T-helper 22 cell (primary cell): ENCODE measurements around the gene PRDM1.
"Not testable (repeated sequence)": the region's sequence is repeated elsewhere in the genome, so short reads cannot be mapped to it uniquely, and the experiment has no call there.

ENCODE experiments used
- DNase-seq: peaks from one replicate; pipeline ENCODE4 v3.0.0-alpha.2; 2020; ENCODE audit warnings: low read depth

Gene PRDM1

GRCh38 chr6:106136845-106137244, 50.7 kb downstream of the PRDM1 start:
- no peak for DNase-seq

DNA sequence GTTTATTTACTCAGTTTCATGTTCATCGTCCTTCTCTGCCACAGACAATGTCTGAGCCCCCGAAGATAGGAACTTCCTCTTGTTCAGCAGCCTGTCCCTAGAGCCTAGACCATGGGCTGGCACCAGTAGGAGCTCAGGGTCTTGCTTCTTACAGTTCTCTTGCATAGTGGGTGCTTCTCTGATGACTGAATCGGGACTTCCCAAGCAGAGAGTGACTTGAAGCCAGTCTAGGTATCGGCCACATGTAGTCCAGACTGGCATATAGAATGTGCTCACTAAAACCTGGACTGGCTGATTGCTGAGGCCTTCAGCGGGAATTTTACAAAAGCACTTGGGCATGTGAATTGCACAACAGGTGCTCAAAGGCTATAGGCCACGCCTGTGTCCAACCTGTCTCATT, 52.0 kb downstream of the PRDM1 start:
- no peak for DNase-seq

DNA sequence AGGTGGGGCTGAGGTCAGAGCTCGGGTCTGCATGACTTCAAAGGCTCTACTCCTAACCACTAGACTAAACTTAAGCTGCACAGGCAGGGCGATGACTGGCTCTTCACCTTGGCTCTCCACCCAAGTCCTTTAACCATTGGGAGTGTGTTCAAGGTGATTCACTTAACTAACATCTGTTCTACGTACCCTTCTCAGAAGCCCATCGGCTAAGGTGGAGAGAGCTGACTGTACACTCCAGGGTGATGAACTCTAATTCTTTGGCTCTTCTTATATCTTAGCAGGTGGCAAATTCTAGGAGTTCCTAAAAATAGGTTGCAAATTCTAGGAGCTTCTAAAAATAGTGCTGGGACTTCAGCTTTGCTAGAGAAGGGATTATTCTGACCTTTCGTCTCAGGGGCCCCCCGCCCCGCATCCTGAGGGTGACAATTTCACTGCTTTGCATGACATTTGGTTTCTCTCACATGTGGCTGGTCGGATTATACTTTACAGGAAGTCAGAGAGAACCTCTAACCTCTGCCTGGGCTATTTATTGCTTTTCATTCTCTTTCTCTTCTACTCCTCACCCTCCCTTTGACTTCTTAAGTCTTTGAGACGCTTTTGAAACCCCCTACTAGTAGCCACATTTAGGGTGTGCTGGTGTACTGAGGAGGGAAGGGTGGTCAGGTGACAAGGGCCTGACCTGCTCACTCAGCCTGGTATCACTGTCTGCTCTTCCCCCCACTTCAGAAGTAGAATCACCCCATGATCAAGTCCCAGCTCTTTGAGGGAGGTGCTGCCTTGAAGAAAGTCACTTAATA, 55.5 kb downstream of the PRDM1 start:
- DNase-seq: no peak

GRCh38 chr6:106142876-106143431, 56.8 kb downstream of the PRDM1 start:
- DNase-seq: no peak

DNA sequence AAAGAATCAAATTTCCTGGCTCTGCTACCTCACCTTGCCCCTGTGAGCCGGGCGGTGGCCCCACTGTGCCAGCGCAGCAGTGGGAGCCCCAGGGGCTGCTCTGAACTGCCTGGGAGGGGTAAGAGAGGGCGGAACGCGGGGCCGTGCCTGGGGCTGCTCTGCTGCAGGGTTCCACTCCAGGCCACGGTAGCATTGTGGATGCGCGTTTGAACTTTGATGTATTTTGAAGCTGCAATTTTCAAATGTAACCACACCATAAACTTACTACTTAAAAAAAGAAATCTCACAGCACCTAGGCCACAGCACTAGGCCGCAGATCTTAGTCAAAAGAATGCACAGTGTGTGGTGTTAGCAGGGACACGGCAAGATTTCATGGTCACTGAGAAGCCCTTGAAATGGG, 57.5 kb downstream of the PRDM1 start:
- no peak for DNase-seq

DNA sequence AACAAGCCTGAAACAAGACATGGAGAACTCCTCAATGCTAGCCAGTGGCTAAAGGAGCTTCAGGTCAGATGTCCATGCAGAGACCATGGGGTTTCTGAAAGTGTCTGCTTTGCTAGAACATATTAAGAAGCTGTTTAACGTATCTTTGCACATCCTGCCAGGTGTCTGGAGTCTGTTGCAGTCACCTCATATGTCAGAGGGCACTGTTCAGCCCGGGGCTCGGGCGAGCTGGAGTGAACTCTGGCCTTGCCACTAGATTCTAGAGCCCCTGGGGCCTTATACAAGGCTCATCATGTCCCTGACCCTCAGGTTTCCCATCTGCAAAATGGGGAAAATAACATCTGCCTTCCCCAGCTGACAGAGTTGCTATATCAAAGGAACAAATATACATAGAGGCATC, 59.0 kb downstream of the PRDM1 start:
- DNase-seq: no peak

- DNase-seq: no peak
Observed at GRCh38 chr6:106145741-106146227, 59.6 kb downstream of the PRDM1 start.

DNA sequence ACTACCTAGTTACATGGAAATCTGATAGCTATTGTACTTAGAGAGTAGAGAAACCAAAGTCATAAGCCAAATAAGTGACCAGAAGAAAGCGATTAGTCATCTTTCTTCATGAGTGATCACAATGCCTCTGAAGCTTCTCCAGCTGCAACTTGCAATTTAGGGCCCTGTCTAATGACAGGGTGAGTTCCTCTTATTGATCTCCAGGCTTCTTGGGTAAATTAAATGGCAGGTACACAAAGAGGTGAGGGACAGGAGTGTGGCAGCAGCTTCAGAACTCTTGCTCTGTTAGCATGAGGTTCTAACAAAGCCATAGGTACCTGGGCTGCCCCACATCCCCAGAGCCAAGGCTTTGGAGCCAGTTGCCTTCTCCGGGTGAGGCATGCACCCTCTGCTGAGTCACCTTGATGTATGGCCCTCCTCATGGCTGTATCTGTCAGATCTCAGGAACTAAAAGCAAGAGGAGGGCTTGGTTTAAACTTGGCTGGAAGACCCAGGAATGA, 60.8 kb downstream of the PRDM1 start:
- no peak for DNase-seq

DNA sequence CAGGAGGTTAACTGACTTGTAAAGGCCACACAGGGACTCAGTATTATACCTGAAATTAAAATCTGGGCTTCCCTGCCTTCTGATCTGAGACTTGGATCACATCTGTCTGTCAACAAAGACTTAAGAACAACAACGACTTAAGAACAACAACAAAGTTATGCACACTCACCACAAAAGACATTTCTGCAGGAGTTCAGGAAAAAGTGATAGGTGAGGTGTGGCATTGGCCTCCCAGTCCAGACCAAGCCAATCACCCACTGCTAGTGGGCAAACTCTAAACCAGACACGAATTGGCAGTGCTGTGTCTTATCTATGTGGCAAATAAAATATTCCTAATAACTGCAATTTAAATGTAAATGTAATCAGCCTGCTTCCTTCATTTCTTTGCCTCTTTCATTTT, 61.3 kb downstream of the PRDM1 start:
- DNase-seq: no peak

- DNase-seq: no peak
Observed at GRCh38 chr6:106149472-106150069, 63.4 kb downstream of the PRDM1 start.

GRCh38 chr6:106152476-106152875, 66.3 kb downstream of the PRDM1 start:
- not testable (repeated sequence) for DNase-seq

- no peak for DNase-seq
Observed at GRCh38 chr6:106152952-106153351, 66.8 kb downstream of the PRDM1 start.

DNA sequence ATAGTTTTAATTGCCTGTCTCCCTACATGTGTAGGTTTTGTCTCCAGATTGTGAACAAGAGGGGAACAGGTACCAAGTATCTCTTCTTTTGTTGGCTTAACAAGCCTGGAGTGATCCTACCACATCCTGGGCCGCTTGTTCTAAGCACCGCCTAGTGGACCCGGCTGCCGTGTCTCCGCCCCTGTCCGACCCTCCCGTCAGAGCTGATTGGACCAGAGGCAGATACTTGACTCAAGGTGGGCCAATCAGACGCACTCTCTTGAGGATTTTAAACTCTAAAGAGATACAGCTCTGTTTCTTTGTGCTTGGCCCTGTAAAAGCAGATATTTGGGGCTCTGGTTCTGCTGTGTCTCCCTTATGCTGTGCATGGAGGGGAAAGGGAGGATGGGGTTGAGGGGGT, 68.2 kb downstream of the PRDM1 start:
- no peak for DNase-seq

DNA sequence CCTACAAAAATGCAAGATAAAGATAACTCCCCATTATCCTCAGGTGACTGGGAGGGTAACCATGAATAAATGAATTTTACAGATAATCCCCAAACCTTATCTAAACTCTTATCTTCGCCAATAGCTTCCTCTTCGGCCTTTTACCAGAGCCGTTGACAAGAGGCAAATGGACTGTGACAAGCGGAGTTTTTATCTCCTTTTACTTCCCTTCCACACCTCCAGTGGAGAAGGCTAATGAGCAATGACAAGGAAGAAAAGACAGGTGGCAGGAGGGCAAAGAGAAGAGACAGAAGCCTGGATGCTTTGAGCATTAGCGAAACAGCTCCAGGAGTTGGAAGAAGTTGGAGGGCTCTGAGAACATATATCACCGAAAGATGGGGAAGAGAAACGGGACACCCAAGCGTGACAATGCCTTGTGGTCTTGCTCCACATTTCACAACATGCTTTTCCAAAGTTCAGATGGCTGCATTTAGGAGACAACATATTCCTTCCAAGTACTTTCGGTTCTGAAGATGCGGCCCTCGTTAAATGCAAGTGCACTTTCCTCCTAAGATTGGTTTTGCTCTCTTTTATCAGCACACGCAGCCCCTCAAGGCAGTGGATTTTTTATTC, 69.2 kb downstream of the PRDM1 start:
- DNase-seq: no peak

- DNase-seq: no peak
Observed at GRCh38 chr6:106156413-106156812, 70.3 kb downstream of the PRDM1 start.

GRCh38 chr6:106156863-106157262, 70.7 kb downstream of the PRDM1 start:
- DNase-seq: no peak

DNA sequence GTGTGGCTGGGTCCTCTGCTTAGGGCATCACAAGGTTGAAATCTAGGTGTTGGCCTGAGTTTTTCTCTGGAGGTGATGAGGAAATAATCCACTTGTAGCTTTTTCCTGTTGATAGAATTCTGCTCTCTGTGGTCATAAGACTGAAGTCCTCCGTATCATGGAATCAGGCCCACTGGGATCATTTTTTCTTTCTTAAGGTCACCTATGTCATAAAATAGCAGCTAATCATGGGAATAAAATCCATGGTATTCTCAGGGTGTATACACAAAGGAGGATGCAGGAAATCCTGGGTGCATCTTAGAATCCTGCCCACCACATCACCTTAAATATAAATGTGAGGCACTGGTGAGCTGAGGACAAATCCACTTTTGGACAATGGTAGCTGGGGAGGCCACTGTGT, 72.7 kb downstream of the PRDM1 start:
- no peak for DNase-seq
